Left lung (tissue), 10 donors: ENCODE data around the gene MYCBP. TPM values are rescaled to one million over a fixed set of nuclear protein-coding genes. Genes with fewer than 3 reads are reported as not detected.

ENCODE experiments used
- ATAC-seq: fragments of 200-7000 bp; cut with Tn5 transposase; one replicate; pipeline ENCODE4 v1.9.1; 2020; ENCODE audit warnings: moderate library complexity
- DNase-seq, 4 donors: peaks; one replicate each; pipeline ENCODE4 v3.0.0-alpha.2; 2013 to 2020
- H3K27ac ChIP-seq, 2 donors: fragments of 200-600 bp; sonication (generic) in 1 of 2; one replicate each; pipeline versions ENCODE4 v1.5.0 to v1.8.0; 2020 to 2021
- H3K27me3 ChIP-seq, 2 donors: fragments of 200-600 bp; sonication (generic) in 1 of 2; one replicate each; pipeline versions ENCODE4 v1.5.0 to v1.8.0; 2020 to 2021
- H3K36me3 ChIP-seq, 2 donors: fragments of 200-600 bp; sonication (generic) in 1 of 2; one replicate each; pipeline versions ENCODE4 v1.5.0 to v1.8.0; 2020 to 2021
- H3K4me1 ChIP-seq, 2 donors: fragments of 200-600 bp; one replicate each; pipeline ENCODE4 v1.8.0; 2021
- H3K4me3 ChIP-seq, 2 donors: fragments of 200-600 bp; sonication (generic) in 1 of 2; one replicate each; pipeline versions ENCODE4 v1.5.0 to v1.8.0; 2020 to 2021; ENCODE audit warnings: mild to moderate bottlenecking in 1 of 2
- H3K9me3 ChIP-seq, 2 donors: fragments of 200-600 bp; sonication (generic) in 1 of 2; one replicate each; pipeline versions ENCODE4 v1.5.0 to v1.8.0; 2020 to 2021
- intact Hi-C, 2 donors: fragments of 100-400 bp; cut with DNase I; formaldehyde crosslinking; loops; one replicate each; pipeline versions ENCODE4 v1.11.2 to v1.14.2; 2022
- polyA plus RNA-seq, 6 donors: library from polyadenylated mRNA; unstranded; fragments of 120-200 nt; gene quantifications; one replicate each; pipeline ENCODE4 v1.2.1, GENCODE V29; 2013; ENCODE audit not compliant: insufficient read length in 6 of 6
- total RNA-seq, 2 donors: library from RNA; stranded (reverse); fragmentation: NEBNext Ultra II Directional; extraction: Animal tissue kit (Norgen Biotek cat#: 25700); gene quantifications; one replicate each; pipeline ENCODE4 v1.2.1, GENCODE V29; 2021
- TF ChIP-seq, protein P1 (sequence below), 2 donors: fragments of 200-600 bp; sonication (generic) in 1 of 2; IDR thresholded peaks; one replicate each; pipeline versions ENCODE4 v1.5.0 to v1.8.0; 2021; ENCODE audit warnings: antibody characterized with exemption in 2 of 2
- donor health status: DM: no; HTN: yes; CAD: no.
- donor health status: DM: no; HTN: no; CAD: no.

Gene MYCBP
- total and polyA plus RNA-seq, 8 donors: 16.1 to 29.7 (median 22.5) TPM

DNA sequence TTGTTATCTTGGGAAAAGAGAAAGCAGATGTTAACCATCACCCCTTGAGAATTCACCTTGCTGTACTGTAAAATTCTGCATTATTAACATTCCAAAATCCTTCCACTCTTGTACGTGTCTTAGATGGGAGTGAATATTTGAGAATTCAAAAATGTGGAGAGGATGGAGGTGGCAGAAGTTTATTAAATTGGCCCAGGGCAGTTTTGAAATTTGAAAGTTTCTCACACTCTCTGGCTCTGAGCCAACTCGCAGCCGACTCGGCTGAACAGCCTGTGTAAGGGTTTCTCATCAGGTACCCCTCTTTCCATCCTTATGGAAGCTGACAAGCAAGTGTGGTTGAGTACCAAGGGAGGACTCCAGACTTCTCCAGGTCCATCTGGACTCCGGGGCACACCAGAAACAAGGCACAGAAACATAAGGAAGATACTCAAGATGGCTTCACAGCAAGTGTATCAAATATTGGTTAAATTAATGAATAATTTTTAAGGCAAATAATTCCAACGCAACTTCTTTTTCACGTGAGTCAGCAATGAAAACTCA, 58.6 kb downstream of the MYCBP start:
- no peak overlapping the region for H3K4me3 ChIP-seq
- H3K4me1 ChIP-seq: peaks cover 9 to 14% of the 10 kb centered on the region in 2 donors
- no peaks in the 10 kb centered on the region for H3K36me3 ChIP-seq
- no peaks in the 10 kb centered on the region for H3K9me3 ChIP-seq
- intact Hi-C loops: loop anchor here in 1 of 2 donors (10.0 kb wide), 1 partner anchor 210 kb away; no protein-coding TSS in a partner anchor
- ATAC-seq (no peak), DNase-seq (no peak)
- TF ChIP-seq, protein P1, sequence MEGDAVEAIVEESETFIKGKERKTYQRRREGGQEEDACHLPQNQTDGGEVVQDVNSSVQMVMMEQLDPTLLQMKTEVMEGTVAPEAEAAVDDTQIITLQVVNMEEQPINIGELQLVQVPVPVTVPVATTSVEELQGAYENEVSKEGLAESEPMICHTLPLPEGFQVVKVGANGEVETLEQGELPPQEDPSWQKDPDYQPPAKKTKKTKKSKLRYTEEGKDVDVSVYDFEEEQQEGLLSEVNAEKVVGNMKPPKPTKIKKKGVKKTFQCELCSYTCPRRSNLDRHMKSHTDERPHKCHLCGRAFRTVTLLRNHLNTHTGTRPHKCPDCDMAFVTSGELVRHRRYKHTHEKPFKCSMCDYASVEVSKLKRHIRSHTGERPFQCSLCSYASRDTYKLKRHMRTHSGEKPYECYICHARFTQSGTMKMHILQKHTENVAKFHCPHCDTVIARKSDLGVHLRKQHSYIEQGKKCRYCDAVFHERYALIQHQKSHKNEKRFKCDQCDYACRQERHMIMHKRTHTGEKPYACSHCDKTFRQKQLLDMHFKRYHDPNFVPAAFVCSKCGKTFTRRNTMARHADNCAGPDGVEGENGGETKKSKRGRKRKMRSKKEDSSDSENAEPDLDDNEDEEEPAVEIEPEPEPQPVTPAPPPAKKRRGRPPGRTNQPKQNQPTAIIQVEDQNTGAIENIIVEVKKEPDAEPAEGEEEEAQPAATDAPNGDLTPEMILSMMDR (IDR thresholded peaks at IDR 0.05): no peak
- no peak overlapping the region for H3K27ac ChIP-seq
- peaks cover 51 to 91% of the 10 kb centered on the region in 2 donors for H3K27me3 ChIP-seq

DNA sequence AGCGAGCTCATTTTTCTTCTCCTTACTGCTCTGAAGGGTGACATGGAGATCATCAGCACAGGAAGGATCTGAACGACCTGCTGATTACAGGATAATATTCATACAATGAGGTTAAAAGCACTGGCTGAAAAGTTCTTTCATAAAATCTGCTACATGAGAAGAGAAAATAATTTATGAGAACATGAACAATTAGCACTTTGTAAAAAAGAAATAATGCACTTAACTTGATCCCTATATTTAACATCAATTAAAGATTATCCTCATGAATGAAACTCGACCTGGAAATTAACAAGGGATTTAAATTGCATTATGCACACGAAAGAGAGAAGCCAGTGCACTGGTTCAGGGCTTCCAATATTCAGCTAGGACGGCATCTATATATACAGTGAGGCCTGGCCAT, 60.2 kb downstream of the MYCBP start:
- Histone ChIP-seq H3K4me3 (no peak overlapping the region), H3K9me3 (no peaks in the 10 kb centered on the region), H3K27ac (no peak overlapping the region), H3K36me3 (no peaks in the 10 kb centered on the region), H3K4me1 (peaks cover 3% of the 10 kb centered on the region in 2 donors), H3K27me3 (peaks cover 35 to 84% of the 10 kb centered on the region in 2 donors)
- intact Hi-C loops: loop anchor here in 1 of 2 donors (10.0 kb wide), 1 partner anchor 208 kb away; no protein-coding TSS in a partner anchor
- TF ChIP-seq, protein P1 (IDR thresholded peaks at IDR 0.05): no peak
- ATAC-seq (no peak), DNase-seq (no peak)

Other genes with a start within 250 kb of the MYCBP start
- 10 to 100 TPM; 31.7 to 40.0 TPM for gene RRAGC, start 13.6 kb downstream of the MYCBP start, total RNA-seq
- gene RRAGC, start 13.6 kb downstream of the MYCBP start, polyA plus RNA-seq: 10 to 100 TPM; 24.8 to 34.5 (median 30.8) TPM
- under 1 TPM in 1 of 2 donors, not detected in 1; 0.15 TPM for gene GJA9, start 8.2 kb upstream of the MYCBP start, total RNA-seq
- gene GJA9, start 8.2 kb upstream of the MYCBP start, polyA plus RNA-seq: under 1 TPM; 0.26 to 0.81 (median 0.41) TPM
- gene RHBDL2, start 68.5 kb upstream of the MYCBP start, total RNA-seq: 1 to 10 TPM; 1.0 to 2.7 TPM
- 1 to 10 TPM; 1.3 to 2.2 (median 2.0) TPM for gene RHBDL2, start 68.5 kb upstream of the MYCBP start, polyA plus RNA-seq
- 10 to 100 TPM; 43.4 to 47.5 TPM for gene AKIRIN1, start 117.9 kb upstream of the MYCBP start, total RNA-seq
- gene AKIRIN1, start 117.9 kb upstream of the MYCBP start, polyA plus RNA-seq: 10 to 100 TPM; 59.3 to 79.5 (median 67.9) TPM
- gene NDUFS5, start 153.0 kb upstream of the MYCBP start, total RNA-seq: 100 to 1,000 TPM; 104 to 166 TPM
- 100 to 1,000 TPM; 175 to 292 (median 238) TPM for gene NDUFS5, start 153.0 kb upstream of the MYCBP start, polyA plus RNA-seq